Ammon's horn (tissue), 1 donor: ENCODE results near the gene BACE1-AS.

ENCODE experiments used
- DNase-seq: peaks from one replicate; pipeline ENCODE4 v3.0.0-alpha.2; 2016; ENCODE audit warnings: low spot score

BACE1-AS gene

GRCh38 chr11:117292616-117293015 is 1.5 kb downstream of the BACE1-AS start:
- DNase-seq, result no peak

GRCh38 chr11:117295438-117296137 is 4.4 kb downstream of the BACE1-AS start:
- DNase-seq, result peak; percentile 92

- DNase-seq, result no peak
These were observed 5.7 kb downstream of the BACE1-AS start for GRCh38 chr11:117296881-117297280.

GRCh38 chr11:117298195-117298594 is 7.0 kb downstream of the BACE1-AS start:
- no peak for DNase-seq

- no peak for DNase-seq
These were observed 8.5 kb downstream of the BACE1-AS start for GRCh38 chr11:117299351-117300282.

GRCh38 chr11:117300283-117300663 is 9.1 kb downstream of the BACE1-AS start:
- peak; percentile 38 for DNase-seq

- DNase-seq, result no peak
These were observed 9.6 kb downstream of the BACE1-AS start for GRCh38 chr11:117300773-117301172.

GRCh38 chr11:117302228-117302627 is 11.1 kb downstream of the BACE1-AS start:
- DNase-seq, result no peak

GRCh38 chr11:117303101-117303500 is 12.0 kb downstream of the BACE1-AS start:
- DNase-seq, result no peak

- no peak for DNase-seq
These were observed 12.6 kb downstream of the BACE1-AS start for GRCh38 chr11:117303646-117304315.

GRCh38 chr11:117305145-117305544 is 14.0 kb downstream of the BACE1-AS start:
- no peak for DNase-seq

GRCh38 chr11:117309310-117309709 is 18.2 kb downstream of the BACE1-AS start:
- DNase-seq, result no peak

GRCh38 chr11:117313091-117313490 is 21.9 kb downstream of the BACE1-AS start:
- no peak for DNase-seq

- DNase-seq, result no peak
These were observed 23.0 kb downstream of the BACE1-AS start for GRCh38 chr11:117313828-117314768.

- DNase-seq, result no peak
These were observed 23.7 kb downstream of the BACE1-AS start for GRCh38 chr11:117314840-117315239.

GRCh38 chr11:117315285-117316196 is 24.4 kb downstream of the BACE1-AS start:
- DNase-seq, result no peak

- DNase-seq, result peak; percentile 95
These were observed 25.2 kb downstream of the BACE1-AS start, which contains the start of gene BACE1 for GRCh38 chr11:117316197-117316961. Gene BACE1 (minus strand): TSS chr11:117316256. CDS start chr11:117315795, 461 bp downstream.

GRCh38 chr11:117318738-117319137 is 27.6 kb downstream of the BACE1-AS start:
- no peak for DNase-seq

- DNase-seq, result no peak
These were observed 28.2 kb downstream of the BACE1-AS start for GRCh38 chr11:117319214-117319840.
